Liver (tissue), 9 donors: Measurements from ENCODE around the gene ATP2A3. TPM values are rescaled to one million over a fixed set of nuclear protein-coding genes. Genes with fewer than 3 reads are reported as not detected.

Experiments
- DNase-seq: peaks from one replicate; pipeline ENCODE4 v3.0.0-alpha.2; 2017; ENCODE audit warnings: low spot score
- H3K27ac ChIP-seq, 2 donors: one replicate each; pipeline ENCODE4 v1.7.0; 2013; ENCODE audit warnings: inconsistent platforms in 2 of 2, low read length in 2 of 2, control low read depth in 1 of 2, low read depth in 1 of 2, mild to moderate bottlenecking in 1 of 2
- H3K27me3 ChIP-seq, 4 donors: one replicate each; pipeline versions ENCODE4 v1.6.1 to v1.7.0; 2013; ENCODE audit warnings: low read length in 3 of 4, inconsistent platforms in 1 of 4, mild to moderate bottlenecking in 1 of 4, moderate library complexity in 1 of 4; ENCODE audit not compliant: control insufficient read depth in 4 of 4, insufficient read depth in 4 of 4
- H3K36me3 ChIP-seq, 4 donors: one replicate each; pipeline versions ENCODE4 v1.6.1 to v1.7.0; 2013; ENCODE audit warnings: low read length in 3 of 4, mild to moderate bottlenecking in 3 of 4, low read depth in 1 of 4, moderate library complexity in 1 of 4; ENCODE audit not compliant: control insufficient read depth in 4 of 4, insufficient read depth in 3 of 4
- H3K4me1 ChIP-seq, 4 donors: one replicate each; pipeline versions ENCODE4 v1.6.1 to v1.7.0; 2013; ENCODE audit warnings: low read length in 3 of 4, mild to moderate bottlenecking in 3 of 4, moderate library complexity in 1 of 4; ENCODE audit not compliant: control insufficient read depth in 4 of 4, insufficient read depth in 4 of 4
- H3K4me3 ChIP-seq, 3 donors: one replicate each; pipeline versions ENCODE4 v1.6.1 to v1.7.0; 2013; ENCODE audit warnings: low read length in 3 of 3, control low read depth in 1 of 3, low read depth in 1 of 3, mild to moderate bottlenecking in 1 of 3
- H3K9ac ChIP-seq, 2 donors: one replicate each; pipeline ENCODE4 v1.7.0; 2013; ENCODE audit warnings: low read length in 2 of 2, mild to moderate bottlenecking in 2 of 2, moderate library complexity in 2 of 2, control low read depth in 1 of 2, low read depth in 1 of 2
- H3K9me3 ChIP-seq, 4 donors: one replicate each; pipeline versions ENCODE4 v1.6.1 to v1.7.0; 2013; ENCODE audit warnings: low read length in 3 of 4; ENCODE audit not compliant: control insufficient read depth in 4 of 4
- EGR1 ChIP-seq, 2 donors: IDR thresholded peaks; 2 replicates each; pipeline ENCODE4 v1.6.1; 2016 to 2018; ENCODE audit warnings: antibody characterized with exemption in 2 of 2, low read depth in 2 of 2
- FOXA1 ChIP-seq: IDR thresholded peaks from 2 replicates; pipeline ENCODE4 v1.6.1; 2016; ENCODE audit warnings: antibody characterized with exemption
- GABPA ChIP-seq, 2 donors: IDR thresholded peaks in 1 of 2; conservative IDR thresholded peaks in 1 of 2; 2 replicates each; pipeline ENCODE4 v1.6.1; 2016; ENCODE audit warnings: antibody characterized with exemption in 2 of 2, mild to moderate bottlenecking in 1 of 2, moderate library complexity in 1 of 2
- HNF4A ChIP-seq, 2 donors: conservative IDR thresholded peaks; 2 replicates each; pipeline ENCODE4 v1.6.1; 2016; ENCODE audit warnings: antibody characterized with exemption in 2 of 2, mild to moderate bottlenecking in 2 of 2
- HNF4G ChIP-seq: IDR thresholded peaks from 2 replicates; pipeline ENCODE4 v1.6.1; 2016; ENCODE audit warnings: antibody characterized with exemption
- JUND ChIP-seq, 2 donors: IDR thresholded peaks; 2 replicates each; pipeline ENCODE4 v1.6.1; 2016; ENCODE audit warnings: antibody characterized with exemption in 2 of 2
- MAX ChIP-seq: IDR thresholded peaks from 2 replicates; pipeline ENCODE4 v1.6.1; 2016; ENCODE audit warnings: antibody characterized with exemption
- NR2F2 ChIP-seq: IDR thresholded peaks from 2 replicates; pipeline ENCODE4 v1.6.1; 2016; ENCODE audit warnings: antibody characterized with exemption
- RAD21 ChIP-seq, 2 donors: IDR thresholded peaks; 2 replicates each; pipeline ENCODE4 v1.6.1; 2016; ENCODE audit warnings: antibody characterized with exemption in 2 of 2, mild to moderate bottlenecking in 2 of 2
- REST ChIP-seq: IDR thresholded peaks from 2 replicates; pipeline ENCODE4 v1.6.1; 2016; ENCODE audit warnings: antibody characterized with exemption, mild to moderate bottlenecking
- RXRA ChIP-seq, 2 donors: IDR thresholded peaks; 2 replicates each; pipeline ENCODE4 v1.6.1; 2017 to 2018; ENCODE audit warnings: antibody characterized with exemption in 2 of 2, mild to moderate bottlenecking in 1 of 2
- SP1 ChIP-seq: IDR thresholded peaks from 2 replicates; pipeline ENCODE4 v1.6.1; 2018; ENCODE audit warnings: antibody characterized with exemption, mild to moderate bottlenecking
- TAF1 ChIP-seq: conservative IDR thresholded peaks from 2 replicates; pipeline ENCODE4 v1.6.1; 2016; ENCODE audit warnings: antibody characterized with exemption, mild to moderate bottlenecking
- YY1 ChIP-seq: IDR thresholded peaks from 2 replicates; pipeline ENCODE4 v1.6.1; 2016; ENCODE audit warnings: antibody characterized with exemption, mild to moderate bottlenecking
- WGBS: extraction: QIAGEN DNeasy Blood & Tissue Kit; methylation state at CpG from one replicate; pipeline ENCODE4 v1.1.7; 2013; 5-methylcytosine and 5-hydroxymethylcytosine counted together
- polyA plus RNA-seq, 2 donors: library from polyadenylated mRNA; stranded (reverse) in 1 of 2; unstranded in 1 of 2; fragments of 200-250 nt in 1 of 2; fragments of >200 nt in 1 of 2; fragmentation: Nextera tagmentation in 1 of 2; extraction: Ambion mirVana in 1 of 2; gene quantifications; one replicate each; pipeline versions ENCODE4 v1.2.1 to v1.2.3, GENCODE V29; 2013 to 2015
- total RNA-seq, 2 donors: library from RNA; depleted of rRNA; stranded (reverse); fragments of >200 nt; gene quantifications; one replicate each; pipeline ENCODE4 v1.2.3, GENCODE V29; 2014
- TF ChIP-seq, protein P1 (sequence below): fragments of 150-350 bp; IDR thresholded peaks from 2 replicates; pipeline ENCODE4 v1.5.1; 2017; ENCODE audit warnings: improper control_type of control experiment, low read depth, low read length; ENCODE audit not compliant: missing input control
- TF ChIP-seq, protein P2 (sequence below): IDR thresholded peaks from 2 replicates; pipeline ENCODE4 v1.6.1; 2016; ENCODE audit warnings: antibody characterized with exemption
- TF ChIP-seq, protein P3 (sequence below): IDR thresholded peaks from 2 replicates; pipeline ENCODE4 v1.6.1; 2016; ENCODE audit warnings: antibody characterized with exemption
- donor health status: healthy.
- donor health status: healthy.
- donor health status: healthy.
- donor health status: healthy.
- donor health status: healthy.

ATP2A3 gene
- total and polyA plus RNA-seq, 4 donors: 1.4 to 17.1 (median 3.2) TPM

- Histone ChIP-seq H3K4me3 (no peak overlapping the region), H3K9me3 (no peaks in the 10 kb centered on the region), H3K9ac (no peak overlapping the region), H3K36me3 (no peaks in the 10 kb centered on the region), H3K4me1 (peaks cover 0 to 3% (median 0%) of the 10 kb centered on the region in 4 donors), H3K27ac (no peak overlapping the region), H3K27me3 (no peaks in the 10 kb centered on the region)
- WGBS: 90% methylated on average over 10 of the region's 10 CpGs
- no peak for TF ChIP-seq RXRA (IDR thresholded peaks at IDR 0.05)
- TF ChIP-seq, protein P1, sequence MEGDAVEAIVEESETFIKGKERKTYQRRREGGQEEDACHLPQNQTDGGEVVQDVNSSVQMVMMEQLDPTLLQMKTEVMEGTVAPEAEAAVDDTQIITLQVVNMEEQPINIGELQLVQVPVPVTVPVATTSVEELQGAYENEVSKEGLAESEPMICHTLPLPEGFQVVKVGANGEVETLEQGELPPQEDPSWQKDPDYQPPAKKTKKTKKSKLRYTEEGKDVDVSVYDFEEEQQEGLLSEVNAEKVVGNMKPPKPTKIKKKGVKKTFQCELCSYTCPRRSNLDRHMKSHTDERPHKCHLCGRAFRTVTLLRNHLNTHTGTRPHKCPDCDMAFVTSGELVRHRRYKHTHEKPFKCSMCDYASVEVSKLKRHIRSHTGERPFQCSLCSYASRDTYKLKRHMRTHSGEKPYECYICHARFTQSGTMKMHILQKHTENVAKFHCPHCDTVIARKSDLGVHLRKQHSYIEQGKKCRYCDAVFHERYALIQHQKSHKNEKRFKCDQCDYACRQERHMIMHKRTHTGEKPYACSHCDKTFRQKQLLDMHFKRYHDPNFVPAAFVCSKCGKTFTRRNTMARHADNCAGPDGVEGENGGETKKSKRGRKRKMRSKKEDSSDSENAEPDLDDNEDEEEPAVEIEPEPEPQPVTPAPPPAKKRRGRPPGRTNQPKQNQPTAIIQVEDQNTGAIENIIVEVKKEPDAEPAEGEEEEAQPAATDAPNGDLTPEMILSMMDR: no peak
- TF ChIP-seq RAD21 (IDR thresholded peaks at IDR 0.05): no peak
- no peak for TF ChIP-seq TAF1
- no peak for TF ChIP-seq HNF4A (conservative IDR thresholded peaks at IDR 0.05)
- TF ChIP-seq EGR1 (IDR thresholded peaks at IDR 0.05; ENCODE audit: low read depth in 2 of 2): no peak
- no peak for TF ChIP-seq NR2F2
- TF ChIP-seq, protein P2, sequence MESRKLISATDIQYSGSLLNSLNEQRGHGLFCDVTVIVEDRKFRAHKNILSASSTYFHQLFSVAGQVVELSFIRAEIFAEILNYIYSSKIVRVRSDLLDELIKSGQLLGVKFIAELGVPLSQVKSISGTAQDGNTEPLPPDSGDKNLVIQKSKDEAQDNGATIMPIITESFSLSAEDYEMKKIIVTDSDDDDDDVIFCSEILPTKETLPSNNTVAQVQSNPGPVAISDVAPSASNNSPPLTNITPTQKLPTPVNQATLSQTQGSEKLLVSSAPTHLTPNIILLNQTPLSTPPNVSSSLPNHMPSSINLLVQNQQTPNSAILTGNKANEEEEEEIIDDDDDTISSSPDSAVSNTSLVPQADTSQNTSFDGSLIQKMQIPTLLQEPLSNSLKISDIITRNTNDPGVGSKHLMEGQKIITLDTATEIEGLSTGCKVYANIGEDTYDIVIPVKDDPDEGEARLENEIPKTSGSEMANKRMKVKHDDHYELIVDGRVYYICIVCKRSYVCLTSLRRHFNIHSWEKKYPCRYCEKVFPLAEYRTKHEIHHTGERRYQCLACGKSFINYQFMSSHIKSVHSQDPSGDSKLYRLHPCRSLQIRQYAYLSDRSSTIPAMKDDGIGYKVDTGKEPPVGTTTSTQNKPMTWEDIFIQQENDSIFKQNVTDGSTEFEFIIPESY: no peak
- TF ChIP-seq GABPA (IDR thresholded peaks at IDR 0.05 in 1 of 2, conservative IDR thresholded peaks at IDR 0.05 in 1 of 2): no peak
- no peak for TF ChIP-seq FOXA1
- no peak for TF ChIP-seq JUND (IDR thresholded peaks at IDR 0.05)
- no peak for TF ChIP-seq REST
- TF ChIP-seq MAX: no peak
- no peak for TF ChIP-seq SP1
- TF ChIP-seq, protein P3, sequence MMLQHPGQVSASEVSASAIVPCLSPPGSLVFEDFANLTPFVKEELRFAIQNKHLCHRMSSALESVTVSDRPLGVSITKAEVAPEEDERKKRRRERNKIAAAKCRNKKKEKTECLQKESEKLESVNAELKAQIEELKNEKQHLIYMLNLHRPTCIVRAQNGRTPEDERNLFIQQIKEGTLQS: no peak
- no peak for DNase-seq
These were observed 8.6 kb downstream of the ATP2A3 start for GRCh38 chr17:3955673-3955988.

- H3K4me1 ChIP-seq: peaks cover 0 to 3% (median 0%) of the 10 kb centered on the region in 4 donors
- no peaks in the 10 kb centered on the region for H3K27me3 ChIP-seq
- no peak overlapping the region for H3K9ac ChIP-seq
- H3K36me3 ChIP-seq: no peaks in the 10 kb centered on the region
- H3K9me3 ChIP-seq: no peaks in the 10 kb centered on the region
- H3K4me3 ChIP-seq: no peak overlapping the region
- no peak for DNase-seq
- no peak overlapping the region for H3K27ac ChIP-seq
- 82% methylated on average over 18 of the region's 18 CpGs for WGBS
- TF ChIP-seq, protein P2: no peak
- TF ChIP-seq YY1 (no peak), HNF4G (no peak), REST (no peak), FOXA1 (no peak), GABPA (IDR thresholded peaks at IDR 0.05 in 1 of 2, conservative IDR thresholded peaks at IDR 0.05 in 1 of 2) (no peak), RXRA (IDR thresholded peaks at IDR 0.05) (no peak), HNF4A (conservative IDR thresholded peaks at IDR 0.05) (no peak), EGR1 (IDR thresholded peaks at IDR 0.05; ENCODE audit: low read depth in 2 of 2) (no peak), RAD21 (IDR thresholded peaks at IDR 0.05) (no peak), NR2F2 (no peak), TAF1 (no peak)
These were observed 9.1 kb downstream of the ATP2A3 start for GRCh38 chr17:3954976-3955672.
